ENCODE data around the gene CCDC40.

Gene CCDC40

DNA sequence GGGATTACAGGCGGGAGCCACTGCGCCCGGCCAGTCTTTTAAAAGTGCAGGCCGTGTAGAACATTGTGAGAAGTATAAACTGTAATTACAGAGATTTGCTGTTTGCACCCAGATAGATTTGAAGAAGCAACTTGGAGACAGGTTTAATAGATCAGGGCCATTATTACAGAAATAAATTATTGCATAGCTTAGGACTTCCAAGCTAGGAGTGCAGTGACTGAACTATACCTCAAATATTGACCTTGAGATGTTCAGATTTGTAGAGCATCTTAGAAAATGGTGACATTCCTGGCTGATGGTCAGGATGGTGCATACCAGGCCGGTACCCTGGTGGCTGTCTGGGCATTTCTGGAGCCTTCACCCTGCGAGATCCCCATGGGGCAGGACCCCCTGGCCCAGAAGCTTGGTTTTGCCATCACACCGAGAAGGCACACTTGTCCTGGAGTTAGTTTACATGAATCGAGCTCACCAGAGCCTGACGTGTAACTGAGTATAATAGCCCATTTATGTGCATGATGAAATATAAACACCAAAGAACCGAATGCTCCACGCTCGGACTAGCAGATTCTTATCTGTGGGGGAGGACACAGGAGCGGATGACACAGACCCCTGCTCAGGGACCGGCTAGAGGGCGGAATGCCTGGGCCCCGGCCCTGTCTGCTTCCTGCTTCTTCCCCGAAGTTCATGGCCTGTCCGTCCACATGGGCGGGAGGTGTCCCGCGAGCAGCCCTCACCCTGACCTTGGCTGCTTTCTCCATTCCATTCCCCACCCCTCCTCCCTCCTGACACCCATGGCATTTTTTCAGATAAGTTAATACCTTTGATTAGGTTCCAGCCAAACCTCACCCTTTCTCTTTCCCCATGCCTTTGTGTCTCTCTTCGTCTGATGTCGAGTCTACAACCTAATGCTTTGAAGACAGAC lies 32.1 kb downstream of the CCDC40 start:
- Histone ChIP-seq H4K20me1 (no peaks in the 10 kb centered on the region), H3K36me3 (no peaks in the 10 kb centered on the region), H3K27me3 (no peaks in the 10 kb centered on the region), H3K27ac (no peak overlapping the region), H3K9ac (no peak overlapping the region), H3K9me3 (replicated peaks in 1 of 11) (no peaks in the 10 kb centered on the region), H3K4me1 (peaks cover 11 to 28% (median 21%) of the 10 kb centered on the region in 10 experiments), H3K4me3 (no peak overlapping the region), H3K4me2 (no peak overlapping the region)
- no peak for TF ChIP-seq Cebpa-rat (IDR thresholded peaks at IDR 0.05)

DNA sequence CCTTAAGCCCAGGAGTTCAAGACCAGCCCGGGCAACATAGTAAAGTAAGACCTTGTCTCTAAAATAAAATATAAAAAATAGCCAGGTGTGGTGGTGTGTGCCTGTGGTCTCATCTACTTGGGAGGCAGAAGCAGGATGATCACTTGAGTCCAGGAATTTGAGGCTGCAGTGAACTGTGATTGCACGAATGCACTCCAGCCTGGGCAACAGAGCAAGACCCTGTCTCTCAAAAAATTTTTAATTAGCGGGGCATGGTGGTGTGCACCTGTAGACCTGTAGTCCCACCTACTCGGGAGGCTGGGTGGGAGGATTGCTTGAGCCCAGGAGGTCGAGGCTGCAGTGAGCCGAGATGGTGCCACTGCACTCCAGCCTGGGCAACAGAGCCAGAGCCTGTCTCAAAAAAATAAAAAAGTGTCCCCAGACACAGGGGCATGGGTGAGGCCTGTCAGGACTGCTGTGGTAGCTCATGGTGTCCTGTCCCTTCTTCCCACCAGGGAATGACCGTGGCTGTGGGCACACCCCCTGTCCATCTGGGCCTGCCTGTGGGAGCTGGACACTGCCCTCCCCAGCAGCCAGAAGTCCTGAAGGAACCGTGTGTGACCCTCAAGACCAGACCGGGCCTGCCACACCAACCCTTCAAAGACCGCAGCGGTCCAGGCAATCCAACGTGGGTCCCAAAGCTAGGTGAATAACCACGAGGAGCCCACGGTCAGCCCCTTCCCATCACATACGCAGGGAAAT lies 34.1 kb downstream of the CCDC40 start:
- no peak for TF ChIP-seq Cebpa-rat (IDR thresholded peaks at IDR 0.05)
- Histone ChIP-seq H3K4me3 (no peak overlapping the region), H3K4me2 (peak overlapping the region in 1 of 11 experiments; percentile 40; a peak in 1 of 22 replicates), H3K9ac (no peak overlapping the region), H3K9me3 (replicated peaks in 1 of 11) (no peaks in the 10 kb centered on the region), H3K36me3 (no peaks in the 10 kb centered on the region), H4K20me1 (no peaks in the 10 kb centered on the region), H3K27ac (no peak overlapping the region), H3K27me3 (no peaks in the 10 kb centered on the region), H3K4me1 (peaks cover 0 to 20% (median 15%) of the 10 kb centered on the region in 10 experiments; a peak in 15 of 20 replicates)

GRCh38 chr17:80071116-80071841 lies 34.8 kb downstream of the CCDC40 start:
- no peak overlapping the region for H3K9ac ChIP-seq
- no peaks in the 10 kb centered on the region for H3K9me3 ChIP-seq (replicated peaks in 1 of 11)
- no peaks in the 10 kb centered on the region for H3K27me3 ChIP-seq
- no peak for TF ChIP-seq Cebpa-rat (IDR thresholded peaks at IDR 0.05)
- peaks cover 0 to 20% (median 15%) of the 10 kb centered on the region in 10 experiments; a peak in 15 of 20 replicates for H3K4me1 ChIP-seq
- no peaks in the 10 kb centered on the region for H4K20me1 ChIP-seq
- H3K4me3 ChIP-seq = no peak overlapping the region
- H3K4me2 ChIP-seq = peak overlapping the region in 7 of 11 experiments; percentile 12 to 40 (median 27); a peak in 11 of 22 replicates
- H3K27ac ChIP-seq = no peak overlapping the region
- H3K36me3 ChIP-seq = no peaks in the 10 kb centered on the region

DNA sequence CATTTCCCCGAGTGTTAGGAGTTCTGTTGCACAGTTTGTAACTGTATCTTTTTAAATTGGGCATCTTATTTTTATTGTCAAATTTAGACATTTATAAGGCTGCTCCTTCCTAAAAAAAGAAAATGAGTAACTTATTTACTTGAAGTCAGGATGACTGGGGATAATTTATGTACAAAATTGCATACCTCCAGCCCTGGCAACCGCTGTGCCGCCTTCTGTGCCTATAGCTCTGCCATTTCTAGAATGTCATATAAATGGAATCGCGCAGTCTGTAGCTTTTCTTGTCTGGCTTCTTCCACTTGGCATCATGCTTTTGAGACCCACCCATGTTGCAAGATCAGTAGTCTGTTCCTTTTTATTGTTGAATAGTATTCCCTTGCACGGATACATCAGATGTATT lies 36.0 kb downstream of the CCDC40 start:
- 0 out of 22 replicates have a peak overlapping the region, but pooled peaks of 1 of the 11 experiments have one; percentile 12 for H3K4me2 ChIP-seq
- H3K4me3 ChIP-seq = no peak overlapping the region
- no peak overlapping the region for H3K9ac ChIP-seq
- peaks cover 0 to 20% (median 15%) of the 10 kb centered on the region in 10 experiments; a peak in 15 of 20 replicates for H3K4me1 ChIP-seq
- H3K9me3 ChIP-seq (replicated peaks in 1 of 11) = no peaks in the 10 kb centered on the region
- no peaks in the 10 kb centered on the region for H3K36me3 ChIP-seq
- H3K27me3 ChIP-seq = no peaks in the 10 kb centered on the region
- TF ChIP-seq Cebpa-rat (IDR thresholded peaks at IDR 0.05) = no peak
- H3K27ac ChIP-seq = no peak overlapping the region
- H4K20me1 ChIP-seq = no peaks in the 10 kb centered on the region

DNA sequence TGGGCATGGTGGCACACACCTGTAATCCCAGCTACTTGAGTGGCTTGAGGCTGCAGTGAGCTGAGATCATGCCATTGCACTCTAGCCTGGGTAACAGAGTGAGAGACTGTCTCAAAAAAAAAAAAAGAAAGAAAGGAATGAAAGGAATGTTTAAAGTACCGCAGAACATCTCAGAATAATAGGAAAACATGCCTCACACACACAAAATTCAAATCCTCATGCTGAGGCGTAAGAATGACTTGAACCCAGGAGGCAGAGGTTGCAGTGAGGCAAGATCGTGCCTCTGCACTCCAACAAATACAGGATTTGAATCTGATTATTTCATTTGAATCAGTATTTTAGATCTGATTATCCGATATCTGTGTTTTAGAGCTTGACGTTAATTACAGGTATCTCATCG lies 43.6 kb downstream of the CCDC40 start:
- H3K4me2 ChIP-seq = no peak overlapping the region
- no peaks in the 10 kb centered on the region for H4K20me1 ChIP-seq
- no peaks in the 10 kb centered on the region for H3K36me3 ChIP-seq
- H3K4me3 ChIP-seq = no peak overlapping the region
- H3K4me1 ChIP-seq = peaks cover 0 to 27% (median 19%) of the 10 kb centered on the region in 10 experiments; a peak in 15 of 20 replicates
- no peak overlapping the region for H3K27ac ChIP-seq
- no peaks in the 10 kb centered on the region for H3K9me3 ChIP-seq (replicated peaks in 1 of 11)
- no peak overlapping the region for H3K9ac ChIP-seq
- H3K27me3 ChIP-seq = no peaks in the 10 kb centered on the region
- no peak for TF ChIP-seq Cebpa-rat (IDR thresholded peaks at IDR 0.05)

DNA sequence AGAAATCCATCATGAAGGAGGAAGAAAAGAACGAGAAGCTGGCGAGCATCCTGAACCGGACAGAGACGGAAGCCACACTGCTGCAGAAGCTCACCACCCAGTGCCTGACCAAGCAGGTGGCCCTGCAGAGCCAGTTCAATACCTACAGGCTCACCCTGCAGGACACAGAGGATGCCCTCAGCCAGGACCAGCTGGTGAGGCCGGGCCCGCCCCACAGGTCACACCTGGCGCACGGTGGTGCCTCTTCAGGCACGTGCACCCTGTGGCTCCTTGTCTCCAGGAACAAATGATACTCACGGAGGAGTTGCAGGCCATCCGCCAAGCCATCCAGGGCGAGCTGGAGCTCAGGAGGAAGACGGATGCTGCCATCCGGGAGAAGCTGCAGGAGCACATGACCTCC lies 45.2 kb downstream of the CCDC40 start:
- H3K4me1 ChIP-seq = peaks cover 9 to 37% (median 29%) of the 10 kb centered on the region in 10 experiments; a peak in 19 of 20 replicates
- no peak overlapping the region for H3K27ac ChIP-seq
- TF ChIP-seq Cebpa-rat (IDR thresholded peaks at IDR 0.05) = no peak

DNA sequence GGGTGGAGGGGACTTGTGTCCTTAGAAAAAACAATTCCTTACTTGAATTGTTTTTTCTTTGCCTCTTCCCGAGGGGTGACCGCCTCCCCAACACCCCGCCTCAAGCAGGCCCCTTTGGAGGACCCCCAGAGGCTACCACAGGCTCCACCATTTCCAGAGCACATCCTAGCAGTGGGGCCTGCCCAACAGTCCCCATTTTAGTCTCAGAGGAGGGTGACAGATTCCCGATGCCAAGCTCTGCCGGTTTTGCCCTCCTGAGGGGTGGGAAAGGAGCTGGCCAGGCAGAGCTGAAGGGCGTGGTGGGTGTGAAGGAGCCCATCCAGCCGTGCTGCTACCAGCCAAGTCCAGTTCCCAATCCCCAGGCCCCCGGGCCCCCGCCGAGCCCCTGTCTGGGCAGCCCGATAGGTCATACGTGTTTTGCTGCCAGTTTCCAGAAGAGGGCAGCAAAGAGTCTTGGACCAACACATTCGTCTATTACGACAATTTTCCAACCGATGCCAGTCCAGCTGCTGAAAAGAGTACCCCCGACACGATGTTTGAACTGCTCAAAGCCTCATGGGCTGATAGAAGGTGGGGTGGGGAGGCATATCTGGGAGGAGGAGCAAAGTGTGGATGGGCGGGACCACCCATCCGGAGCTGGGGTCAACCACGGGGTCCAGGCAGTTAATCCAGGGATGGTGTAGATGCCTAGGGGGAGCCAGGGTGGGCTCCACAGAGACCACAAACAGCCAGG lies 46.1 kb downstream of the CCDC40 start:
- no peaks in the 10 kb centered on the region for H3K36me3 ChIP-seq
- TF ChIP-seq Cebpa-rat (IDR thresholded peaks at IDR 0.05) = no peak
- H3K27me3 ChIP-seq = 0 out of 22 replicates have a peak, but pooled peaks cover 0 to 5% (median 0%) of the 10 kb centered on the region in 11 experiments
- no peaks in the 10 kb centered on the region for H3K9me3 ChIP-seq (replicated peaks in 1 of 11)
- peak overlapping the region; percentile 1 to 70 (median 33); a peak in 13 of 22 replicates for H3K4me2 ChIP-seq
- no peak overlapping the region; a peak in 1 of 22 replicates for H3K27ac ChIP-seq
- H3K4me3 ChIP-seq = no peak overlapping the region
- 0 out of 22 replicates have a peak, but pooled peaks cover 0 to 6% (median 0%) of the 10 kb centered on the region in 11 experiments for H4K20me1 ChIP-seq
- H3K4me1 ChIP-seq = peaks cover 9 to 37% (median 29%) of the 10 kb centered on the region in 10 experiments; a peak in 19 of 20 replicates
- H3K9ac ChIP-seq = peak overlapping the region in 6 of 11 experiments; percentile 37 to 65 (median 40); a peak in 7 of 22 replicates

More for the DNA sequence above, 45.2 kb downstream of the CCDC40 start:
- H3K27me3 ChIP-seq = 0 out of 22 replicates have a peak, but pooled peaks cover 0 to 5% (median 0%) of the 10 kb centered on the region in 11 experiments
- no peak overlapping the region for H3K4me2 ChIP-seq
- no peaks in the 10 kb centered on the region for H3K36me3 ChIP-seq
- 0 out of 22 replicates have a peak, but pooled peaks cover 0 to 3% (median 0%) of the 10 kb centered on the region in 11 experiments for H4K20me1 ChIP-seq
- no peak overlapping the region for H3K9ac ChIP-seq
- H3K4me3 ChIP-seq = no peak overlapping the region
- no peaks in the 10 kb centered on the region for H3K9me3 ChIP-seq (replicated peaks in 1 of 11)

Measured in BLaER1 treated with 17β-estradiol and CSF1 and Interleukin-3, amounts not matched to agents 10 nM and 100 nM (cell line).